ENCODE results near the gene TPX2. TPM values are rescaled to one million over a fixed set of nuclear protein-coding genes. Genes with fewer than 3 reads are reported as not detected.

Gene TPX2
- total RNA-seq, 5 donors from 2014 or later (not counting 1 experiment from before 2014, with no cell fraction given): 0.99 to 3.0 (median 1.4) TPM

- Mint-ChIP-seq H3K27ac (no peak overlapping the region), H3K4me3 (no peak overlapping the region), H3K36me3 (no peaks in the 10 kb centered on the region), H3K27me3 (no peaks in the 10 kb centered on the region), H3K9me3 (no peaks in the 10 kb centered on the region), H3K4me1 (peaks cover 0 to 9% (median 0%) of the 10 kb centered on the region in 3 donors)
- Histone ChIP-seq H3K4me3 (ENCODE audit: control insufficient read depth in 1 of 2, extremely low read depth in 1 of 2, low read length in 1 of 2) (no peak overlapping the region), H3K27ac (ENCODE audit: low read length) (no peak overlapping the region), H3K4me1 (ENCODE audit: control insufficient read depth in 1 of 2, extremely low read depth in 1 of 2, insufficient read depth in 2 of 2, low read length in 2 of 2) (no peaks in the 10 kb centered on the region), H3K36me3 (ENCODE audit: control insufficient read depth in 2 of 2, extremely low read depth in 1 of 2, insufficient read depth in 1 of 2, low read length in 1 of 2) (no peaks in the 10 kb centered on the region), H3K9me3 (no peaks in the 10 kb centered on the region), H3K27me3 (replicated peaks in 1 of 2; ENCODE audit: control insufficient read depth in 2 of 2, extremely low read depth in 1 of 2, insufficient read depth in 2 of 2, low read length in 1 of 2) (no peaks in the 10 kb centered on the region)
- ChIA-PET POLR2A (no interaction called here), CTCF (no interaction called here)
- ATAC-seq (replicated peaks in 1 of 4): no peak
- no peak for DNase-seq
- WGBS (ENCODE audit: insufficient coverage): 100% methylated on average over 1 of the region's 2 CpGs
Measured at GRCh38 chr20:31759836-31760518, 20.9 kb downstream of the TPX2 start.

- no peaks in the 10 kb centered on the region for H3K4me1 ChIP-seq (ENCODE audit: control insufficient read depth in 1 of 2, extremely low read depth in 1 of 2, insufficient read depth in 2 of 2, low read length in 2 of 2)
- no peaks in the 10 kb centered on the region for H3K36me3 Mint-ChIP-seq
- no peak overlapping the region for H3K27ac ChIP-seq (ENCODE audit: low read length)
- no peaks in the 10 kb centered on the region for H3K27me3 Mint-ChIP-seq
- no peaks in the 10 kb centered on the region for H3K27me3 ChIP-seq (replicated peaks in 1 of 2; ENCODE audit: control insufficient read depth in 2 of 2, extremely low read depth in 1 of 2, insufficient read depth in 2 of 2, low read length in 1 of 2)
- no peak overlapping the region for H3K27ac Mint-ChIP-seq
- WGBS (ENCODE audit: insufficient coverage): no CpG with 5 or more reads among the region's 6 CpGs
- peaks cover 0 to 10% (median 0%) of the 10 kb centered on the region in 3 donors for H3K4me1 Mint-ChIP-seq
- no peaks in the 10 kb centered on the region for H3K9me3 ChIP-seq
- no peaks in the 10 kb centered on the region for H3K9me3 Mint-ChIP-seq
- no peaks in the 10 kb centered on the region for H3K36me3 ChIP-seq (ENCODE audit: control insufficient read depth in 2 of 2, extremely low read depth in 1 of 2, insufficient read depth in 1 of 2, low read length in 1 of 2)
- ChIA-PET POLR2A (no interaction called here), CTCF (interaction anchor here (0.7 kb wide), 2 partner anchors 130 to 1618 kb away, joined by 3 to 9 read pairs; no protein-coding TSS in a partner anchor)
- no peak overlapping the region for H3K4me3 Mint-ChIP-seq
- DNase-seq (no peak), ATAC-seq (replicated peaks in 1 of 4) (no peak)
- no peak overlapping the region for H3K4me3 ChIP-seq (ENCODE audit: control insufficient read depth in 1 of 2, extremely low read depth in 1 of 2, low read length in 1 of 2)
Measured at GRCh38 chr20:31760519-31761240, 21.6 kb downstream of the TPX2 start.

GRCh38 chr20:31764641-31765305 lies 25.7 kb downstream of the TPX2 start:
- Histone ChIP-seq H3K27me3 (replicated peaks in 1 of 2; ENCODE audit: control insufficient read depth in 2 of 2, extremely low read depth in 1 of 2, insufficient read depth in 2 of 2, low read length in 1 of 2) (no peaks in the 10 kb centered on the region), H3K27ac (ENCODE audit: low read length) (no peak overlapping the region), H3K36me3 (ENCODE audit: control insufficient read depth in 2 of 2, extremely low read depth in 1 of 2, insufficient read depth in 1 of 2, low read length in 1 of 2) (no peaks in the 10 kb centered on the region), H3K4me1 (ENCODE audit: control insufficient read depth in 1 of 2, extremely low read depth in 1 of 2, insufficient read depth in 2 of 2, low read length in 2 of 2) (no peaks in the 10 kb centered on the region), H3K4me3 (ENCODE audit: control insufficient read depth in 1 of 2, extremely low read depth in 1 of 2, low read length in 1 of 2) (no peak overlapping the region), H3K9me3 (no peaks in the 10 kb centered on the region)
- DNase-seq: no peak
- H3K4me3 Mint-ChIP-seq: no peak overlapping the region
- WGBS (ENCODE audit: insufficient coverage): no CpG with 5 or more reads among the region's 2 CpGs
- peaks cover 0 to 5% (median 0%) of the 10 kb centered on the region in 3 donors for H3K4me1 Mint-ChIP-seq
- H3K36me3 Mint-ChIP-seq: no peaks in the 10 kb centered on the region
- no peak overlapping the region for H3K27ac Mint-ChIP-seq
- ChIA-PET POLR2A (no interaction called here), CTCF (no interaction called here)
- H3K27me3 Mint-ChIP-seq: no peaks in the 10 kb centered on the region
- H3K9me3 Mint-ChIP-seq: no peaks in the 10 kb centered on the region
- ATAC-seq (replicated peaks in 1 of 4): no peak

GRCh38 chr20:31767805-31768204 lies 28.7 kb downstream of the TPX2 start:
- Histone ChIP-seq H3K36me3 (ENCODE audit: control insufficient read depth in 2 of 2, extremely low read depth in 1 of 2, insufficient read depth in 1 of 2, low read length in 1 of 2) (no peaks in the 10 kb centered on the region), H3K4me3 (ENCODE audit: control insufficient read depth in 1 of 2, extremely low read depth in 1 of 2, low read length in 1 of 2) (no peak overlapping the region), H3K4me1 (ENCODE audit: control insufficient read depth in 1 of 2, extremely low read depth in 1 of 2, insufficient read depth in 2 of 2, low read length in 2 of 2) (no peaks in the 10 kb centered on the region), H3K9me3 (no peaks in the 10 kb centered on the region), H3K27me3 (replicated peaks in 1 of 2; ENCODE audit: control insufficient read depth in 2 of 2, extremely low read depth in 1 of 2, insufficient read depth in 2 of 2, low read length in 1 of 2) (no peaks in the 10 kb centered on the region), H3K27ac (ENCODE audit: low read length) (no peak overlapping the region)
- Mint-ChIP-seq H3K9me3 (no peaks in the 10 kb centered on the region), H3K4me1 (peaks cover 0 to 11% (median 7%) of the 10 kb centered on the region in 3 donors), H3K27me3 (no peaks in the 10 kb centered on the region), H3K27ac (no peak overlapping the region), H3K4me3 (no peak overlapping the region), H3K36me3 (no peaks in the 10 kb centered on the region)
- ChIA-PET CTCF (no interaction called here), POLR2A (interaction anchor here in 1 of 2 donors (0.7 kb wide), 1 partner anchor 21 kb away, joined by 5 read pairs; no protein-coding TSS in a partner anchor)
- 83% methylated on average over 2 of the region's 3 CpGs for WGBS (ENCODE audit: insufficient coverage)
- DNase-seq (no peak), ATAC-seq (replicated peaks in 1 of 4) (no peak)

GRCh38 chr20:31769681-31770080 lies 30.6 kb downstream of the TPX2 start:
- DNase-seq: no peak
- Mint-ChIP-seq H3K4me1 (peaks cover 0 to 11% (median 7%) of the 10 kb centered on the region in 3 donors), H3K27me3 (no peaks in the 10 kb centered on the region), H3K9me3 (no peaks in the 10 kb centered on the region), H3K27ac (no peak overlapping the region), H3K36me3 (no peaks in the 10 kb centered on the region), H3K4me3 (no peak overlapping the region)
- Histone ChIP-seq H3K36me3 (ENCODE audit: control insufficient read depth in 2 of 2, extremely low read depth in 1 of 2, insufficient read depth in 1 of 2, low read length in 1 of 2) (no peaks in the 10 kb centered on the region), H3K4me3 (ENCODE audit: control insufficient read depth in 1 of 2, extremely low read depth in 1 of 2, low read length in 1 of 2) (no peak overlapping the region), H3K27me3 (replicated peaks in 1 of 2; ENCODE audit: control insufficient read depth in 2 of 2, extremely low read depth in 1 of 2, insufficient read depth in 2 of 2, low read length in 1 of 2) (no peaks in the 10 kb centered on the region), H3K4me1 (ENCODE audit: control insufficient read depth in 1 of 2, extremely low read depth in 1 of 2, insufficient read depth in 2 of 2, low read length in 2 of 2) (no peaks in the 10 kb centered on the region), H3K9me3 (no peaks in the 10 kb centered on the region), H3K27ac (ENCODE audit: low read length) (no peak overlapping the region)
- ChIA-PET POLR2A (no interaction called here), CTCF (no interaction called here)
- no CpG with 5 or more reads among the region's 5 CpGs for WGBS (ENCODE audit: insufficient coverage)
- ATAC-seq (replicated peaks in 1 of 4): no peak

- Histone ChIP-seq H3K27ac (ENCODE audit: low read length) (no peak overlapping the region), H3K9me3 (no peaks in the 10 kb centered on the region), H3K27me3 (replicated peaks in 1 of 2; ENCODE audit: control insufficient read depth in 2 of 2, extremely low read depth in 1 of 2, insufficient read depth in 2 of 2, low read length in 1 of 2) (no peaks in the 10 kb centered on the region), H3K36me3 (ENCODE audit: control insufficient read depth in 2 of 2, extremely low read depth in 1 of 2, insufficient read depth in 1 of 2, low read length in 1 of 2) (no peaks in the 10 kb centered on the region), H3K4me3 (ENCODE audit: control insufficient read depth in 1 of 2, extremely low read depth in 1 of 2, low read length in 1 of 2) (no peak overlapping the region), H3K4me1 (ENCODE audit: control insufficient read depth in 1 of 2, extremely low read depth in 1 of 2, insufficient read depth in 2 of 2, low read length in 2 of 2) (no peaks in the 10 kb centered on the region)
- ChIA-PET CTCF (interaction anchor here in 1 of 2 donors (0.6 kb wide), 1 partner anchor 160 kb away, joined by 4 read pairs; no protein-coding TSS in a partner anchor), POLR2A (interaction anchor here in 1 of 2 donors (0.6 kb wide), 1 partner anchor 1378 kb away, joined by 3 read pairs; no protein-coding TSS in a partner anchor)
- H3K27ac Mint-ChIP-seq: no peak overlapping the region
- peak in 1 of 35 experiments; percentile 12 for DNase-seq
- H3K27me3 Mint-ChIP-seq: no peaks in the 10 kb centered on the region
- H3K4me1 Mint-ChIP-seq: peaks cover 0 to 11% (median 7%) of the 10 kb centered on the region in 3 donors
- WGBS (ENCODE audit: insufficient coverage): no CpG with 5 or more reads among the region's 1 CpG
- ATAC-seq (replicated peaks in 1 of 4): no peak
- no peaks in the 10 kb centered on the region for H3K36me3 Mint-ChIP-seq
- no peaks in the 10 kb centered on the region for H3K9me3 Mint-ChIP-seq
- H3K4me3 Mint-ChIP-seq: peak overlapping the region in 1 of 3 donors; percentile 39
Measured at GRCh38 chr20:31770243-31770642, 31.2 kb downstream of the TPX2 start.

Data from T-cell (primary cell).